Fibroblast of skin of right quadriceps (primary cell): ENCODE measurements around the gene VPS26A.

Source experiments
- DNase-seq: peaks from one replicate; pipeline ENCODE4 v3.0.0-alpha.2; 2013

Gene VPS26A

DNA sequence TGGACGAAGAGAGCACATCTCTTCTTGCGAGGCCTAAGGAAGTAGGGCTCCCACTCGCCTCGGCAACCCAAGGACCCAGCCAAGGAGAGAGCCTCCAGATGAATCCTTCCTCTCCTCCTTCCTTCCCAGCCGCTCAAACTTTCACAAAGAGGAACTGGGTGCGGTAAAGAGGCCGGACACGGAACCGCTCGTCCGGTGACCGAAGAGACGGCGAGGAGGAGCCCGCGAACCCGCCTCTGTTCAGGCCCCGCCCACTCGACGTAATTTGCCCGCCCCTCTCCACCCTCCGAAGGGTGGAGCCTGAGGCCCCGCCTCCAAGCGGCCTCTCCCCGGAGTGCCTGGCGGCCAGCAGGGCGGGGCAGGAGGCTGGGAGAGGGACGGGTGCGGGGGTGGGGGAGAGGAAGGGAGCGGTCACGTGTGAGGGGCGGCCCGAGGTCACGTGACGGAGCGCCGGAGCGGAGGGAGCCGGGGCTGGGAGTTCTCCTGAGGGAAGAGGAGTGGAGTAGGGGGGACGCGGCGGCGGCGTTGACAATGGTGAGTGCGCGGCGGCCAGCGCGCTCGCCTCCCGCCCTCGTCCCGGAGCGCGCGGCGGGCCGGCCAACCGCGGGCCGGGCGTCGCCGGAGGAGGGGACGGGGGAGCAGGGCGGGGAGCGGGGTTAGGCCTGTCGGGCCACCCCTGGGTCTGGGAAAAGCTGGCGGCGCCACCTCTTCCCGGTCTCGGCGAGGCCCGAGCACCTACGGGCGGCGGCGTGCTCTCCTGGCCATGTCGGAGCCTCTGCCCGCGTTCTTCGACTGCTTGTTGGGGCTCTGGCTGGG lies at the start of gene VPS26A:
Gene VPS26A (plus strand): TSS at position 432 of the 816 bp plus-strand sequence. CDS start 100 bp downstream, at position 532.
- peak; percentile 98 for DNase-seq

DNA sequence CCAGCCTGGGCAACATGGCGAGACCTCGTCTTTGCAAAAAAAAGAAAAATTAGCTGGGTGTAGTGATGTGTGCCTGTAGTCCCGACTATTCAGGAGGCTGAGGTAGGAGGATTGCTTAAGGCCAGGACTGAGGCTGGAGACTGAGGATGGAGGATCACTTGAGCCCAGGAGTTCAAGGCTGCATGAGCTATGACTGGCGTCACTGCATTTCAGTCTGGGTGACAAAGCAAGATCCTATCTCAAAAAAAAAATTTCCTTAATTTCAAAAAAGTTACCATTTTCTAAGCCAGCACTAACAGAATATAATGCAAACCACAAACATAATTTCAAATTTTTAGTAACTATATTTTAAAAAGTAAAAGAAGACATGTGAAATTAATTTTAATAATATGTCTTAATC lies 49.4 kb upstream of the VPS26A start:
- no peak for DNase-seq

DNA sequence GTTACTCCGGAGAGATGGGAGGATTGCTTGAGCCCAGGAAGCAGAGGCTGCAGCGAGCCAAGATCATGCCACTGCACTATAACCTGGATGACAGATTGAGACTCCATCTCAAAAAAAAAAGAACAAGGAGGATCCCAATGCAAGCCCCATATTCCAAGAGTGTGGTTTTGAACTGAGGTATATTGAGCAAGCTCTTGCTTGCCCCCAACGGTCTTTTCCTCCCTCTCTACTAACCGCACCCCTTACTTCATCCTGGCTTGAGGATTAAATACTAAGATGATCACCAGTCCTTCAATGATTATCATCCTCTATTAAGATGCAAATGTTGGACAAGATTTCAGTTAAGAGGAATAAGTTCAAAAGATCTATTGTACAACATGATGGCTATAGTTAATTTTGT lies 48.5 kb upstream of the VPS26A start:
- DNase-seq = no peak

DNA sequence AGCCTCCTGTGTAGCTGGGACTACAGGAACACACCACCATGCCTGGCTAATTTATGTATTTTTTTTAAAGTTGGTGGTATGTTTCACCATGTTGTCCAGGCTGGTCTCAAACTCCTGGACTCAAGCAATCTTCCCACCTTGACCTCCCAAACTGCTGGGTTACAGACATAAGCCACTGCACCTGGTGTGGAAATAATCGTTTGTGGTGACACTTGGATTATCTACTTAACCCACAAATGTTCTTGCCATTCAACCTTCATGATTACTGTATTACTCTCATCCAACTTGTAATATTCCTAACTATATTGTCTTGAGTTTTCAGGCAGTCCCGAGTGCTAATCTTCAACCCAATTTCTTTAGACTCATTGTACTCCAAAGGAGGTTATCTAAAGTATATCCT lies 45.7 kb upstream of the VPS26A start:
- no peak for DNase-seq

DNA sequence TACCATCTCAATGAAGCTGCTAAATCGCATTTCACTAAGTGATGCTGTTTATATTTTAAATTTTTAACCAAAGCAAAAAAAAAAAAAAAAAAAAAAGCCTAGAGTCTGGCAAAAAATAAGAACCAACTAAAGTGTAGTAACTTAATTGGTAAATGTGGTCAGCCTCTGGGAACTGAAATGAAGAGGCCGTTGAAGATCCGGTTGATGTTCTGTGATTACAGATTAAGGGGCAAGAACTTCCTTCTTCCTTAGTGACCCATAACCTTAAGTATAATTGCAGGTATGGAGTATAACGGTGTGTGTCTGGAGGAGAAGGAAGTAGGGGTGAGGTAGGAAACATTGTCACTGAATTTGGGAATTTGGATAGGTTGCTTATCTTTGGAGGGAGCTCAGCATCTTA lies 43.8 kb upstream of the VPS26A start:
- no peak for DNase-seq

DNA sequence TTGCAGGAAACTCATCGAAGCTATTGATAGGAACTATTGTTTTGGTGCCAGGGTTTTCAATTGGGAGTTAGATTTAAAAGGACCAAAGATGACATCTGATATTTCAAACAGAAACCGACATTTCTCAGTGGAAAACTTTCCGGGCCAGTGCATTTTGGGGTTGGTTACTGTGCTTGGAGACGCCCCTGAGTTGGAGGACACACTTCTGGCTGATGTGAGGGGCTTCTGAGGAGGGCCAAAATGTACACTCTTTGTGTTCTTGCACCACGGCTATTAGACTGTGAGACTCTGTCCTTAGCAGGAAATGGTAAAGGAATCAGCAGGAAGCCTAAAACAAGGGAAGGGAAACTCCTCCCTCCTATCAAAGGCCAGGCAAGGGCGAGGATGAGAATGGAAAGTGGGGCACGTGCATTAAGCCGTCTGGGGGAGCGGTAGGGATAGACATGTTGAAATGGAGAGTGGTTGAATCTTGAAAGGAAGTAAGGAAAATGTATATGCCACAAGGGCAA lies 37.9 kb upstream of the VPS26A start:
- DNase-seq = no peak

DNA sequence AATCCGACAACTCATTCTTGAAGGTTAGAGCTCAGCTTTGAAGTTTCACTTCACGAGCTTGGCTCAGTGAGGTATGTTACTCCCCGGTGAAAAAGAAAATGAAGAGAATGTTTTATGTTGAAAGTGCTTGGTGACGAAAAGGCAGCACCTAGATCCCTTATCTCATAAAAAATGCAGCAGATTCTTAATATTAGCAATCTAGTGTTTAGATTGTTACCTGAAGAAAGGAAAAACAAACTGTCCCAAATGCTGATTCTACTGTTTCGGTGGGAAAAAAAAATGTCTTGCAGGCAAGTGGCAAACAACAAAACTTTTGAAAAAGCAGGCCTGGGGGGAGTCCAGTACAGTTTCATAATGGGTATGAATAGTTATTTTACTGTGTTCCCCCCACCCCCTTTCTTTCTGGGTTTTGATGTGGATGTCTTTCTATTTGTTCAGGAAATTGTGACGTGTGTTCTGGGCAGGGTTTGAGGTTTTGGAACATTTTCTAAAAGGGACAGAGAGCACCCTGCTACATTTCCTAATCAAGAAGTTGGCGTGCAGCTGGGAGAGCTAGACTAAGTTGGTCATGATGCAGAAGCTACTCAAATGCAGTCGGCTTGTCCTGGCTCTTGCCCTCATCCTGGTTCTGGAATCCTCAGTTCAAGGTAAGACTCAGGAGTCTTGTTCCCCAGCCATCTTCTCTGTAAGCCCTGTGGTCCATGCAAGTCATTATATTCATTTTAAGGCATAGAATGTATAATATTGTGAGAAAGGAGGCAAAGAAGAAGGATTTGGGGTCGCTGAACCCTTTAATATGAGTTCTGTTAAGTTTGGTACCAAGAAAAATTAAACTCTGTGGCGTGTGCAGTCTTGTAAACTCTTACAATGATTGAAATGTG lies 36.1 kb upstream of the VPS26A start, which contains the start of gene SRGN:
Gene SRGN (plus strand): TSS at position 514 of the 881 bp plus-strand sequence. CDS start 55 bp downstream, at position 569.
- DNase-seq = peak; percentile 42

DNA sequence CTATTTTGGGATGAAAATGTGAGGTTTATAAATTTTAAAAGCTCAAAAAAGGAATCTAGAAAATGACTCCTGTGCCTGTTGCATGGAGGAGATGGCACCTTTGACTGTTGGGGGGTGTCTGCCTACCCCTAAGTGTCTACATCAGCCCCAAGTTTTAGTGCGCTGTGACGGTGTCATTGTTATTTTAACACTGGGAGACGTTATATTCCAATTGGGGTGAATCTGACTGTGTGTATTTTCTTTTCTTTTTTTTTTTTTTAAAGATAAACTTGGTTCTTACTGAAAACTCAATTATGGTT lies 35.6 kb upstream of the VPS26A start:
- DNase-seq = no peak

DNA sequence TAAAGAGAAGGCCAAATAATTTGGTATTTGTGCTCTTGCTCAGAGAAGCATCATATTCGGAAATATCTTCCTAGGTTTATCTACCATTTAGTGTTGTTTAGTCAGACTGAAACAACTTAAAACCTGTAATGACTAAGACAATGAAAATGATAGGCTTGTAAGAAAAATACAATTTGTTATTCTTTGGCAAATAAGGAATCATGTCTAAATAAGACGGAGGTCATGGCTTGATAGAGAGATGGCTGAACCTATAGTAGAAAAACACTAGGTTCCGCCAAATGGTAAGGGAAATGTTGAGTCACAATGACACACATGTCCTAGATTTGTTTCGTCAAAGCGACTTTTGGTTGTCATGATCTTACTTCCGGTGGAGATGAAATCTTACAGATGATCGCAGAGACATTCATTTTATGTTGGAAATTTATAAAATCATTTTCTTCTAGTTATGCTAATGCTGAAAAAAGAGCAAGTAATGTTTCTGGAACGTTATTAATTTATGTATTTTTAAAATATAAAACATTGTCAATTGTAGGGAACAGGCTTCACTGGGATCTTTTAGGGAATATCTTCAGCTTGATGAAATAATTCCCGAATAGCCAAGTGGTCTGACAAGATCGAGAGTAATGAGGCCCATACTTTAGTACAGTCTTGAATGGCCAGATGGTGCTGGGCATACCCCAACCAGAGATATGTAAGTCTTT lies 35.0 kb upstream of the VPS26A start:
- DNase-seq = no peak

DNA sequence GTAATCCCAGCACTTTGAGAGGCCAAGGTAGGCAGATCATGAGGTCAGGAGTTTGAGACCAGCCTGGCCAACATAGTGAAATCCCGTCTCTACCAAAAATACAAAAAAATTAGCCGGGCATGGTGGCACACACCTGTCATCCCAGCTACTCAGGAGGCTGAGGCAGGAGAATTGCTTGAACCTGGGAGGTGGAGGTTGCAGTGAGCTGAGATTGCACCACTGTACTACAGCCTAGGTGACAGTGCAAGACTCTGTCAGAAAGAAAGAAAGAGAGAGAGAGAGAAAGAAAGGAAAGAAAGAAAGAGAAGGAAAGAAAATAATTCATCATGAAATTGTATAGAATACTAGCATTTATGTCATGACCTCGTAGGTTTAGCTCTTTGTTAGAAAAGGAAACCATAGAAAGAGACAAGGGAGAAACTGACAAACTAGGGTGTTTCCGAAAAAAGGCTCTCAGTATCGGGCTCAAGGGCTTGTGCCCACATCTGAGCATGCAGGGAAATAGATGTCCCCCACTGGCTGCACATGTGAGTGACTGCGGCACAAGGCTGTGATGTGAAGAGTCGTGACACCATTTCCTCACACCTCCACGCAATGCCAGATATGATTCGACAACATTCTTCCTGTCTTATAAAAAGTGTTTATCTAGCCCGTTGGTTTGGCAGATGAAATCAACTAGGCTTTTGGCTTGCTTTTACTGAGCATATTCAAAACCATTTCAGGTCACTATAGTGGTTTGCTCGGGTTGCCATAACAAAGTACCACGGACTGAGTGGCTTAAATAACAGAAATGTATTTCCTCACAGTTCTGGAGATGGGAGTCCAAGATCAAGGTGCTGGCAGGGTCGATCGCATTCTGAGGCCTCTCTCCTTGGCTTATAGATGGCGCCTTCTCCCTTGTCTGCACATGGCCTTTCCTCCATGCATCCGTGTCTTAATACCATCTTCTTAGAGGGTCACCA lies 34.1 kb upstream of the VPS26A start:
- DNase-seq = no peak

DNA sequence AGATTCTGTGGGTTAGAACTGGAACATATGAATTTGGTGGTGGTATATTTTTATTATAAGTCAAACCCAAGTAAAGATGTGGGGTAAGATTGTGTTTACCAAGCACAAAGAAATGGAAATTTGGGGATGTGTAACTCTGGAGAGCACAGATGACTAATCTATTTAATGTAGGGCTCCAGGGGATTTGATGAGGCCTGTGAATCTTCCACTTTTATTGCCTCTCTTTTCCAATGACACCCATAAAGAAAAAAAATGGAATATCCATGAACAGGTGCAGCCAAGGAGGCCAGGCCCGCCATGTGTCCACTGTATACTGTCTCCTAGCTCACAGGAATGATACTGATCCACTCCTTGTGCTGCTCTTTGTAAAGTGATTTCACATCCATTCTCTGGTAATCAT lies 33.3 kb upstream of the VPS26A start:
- DNase-seq = no peak

DNA sequence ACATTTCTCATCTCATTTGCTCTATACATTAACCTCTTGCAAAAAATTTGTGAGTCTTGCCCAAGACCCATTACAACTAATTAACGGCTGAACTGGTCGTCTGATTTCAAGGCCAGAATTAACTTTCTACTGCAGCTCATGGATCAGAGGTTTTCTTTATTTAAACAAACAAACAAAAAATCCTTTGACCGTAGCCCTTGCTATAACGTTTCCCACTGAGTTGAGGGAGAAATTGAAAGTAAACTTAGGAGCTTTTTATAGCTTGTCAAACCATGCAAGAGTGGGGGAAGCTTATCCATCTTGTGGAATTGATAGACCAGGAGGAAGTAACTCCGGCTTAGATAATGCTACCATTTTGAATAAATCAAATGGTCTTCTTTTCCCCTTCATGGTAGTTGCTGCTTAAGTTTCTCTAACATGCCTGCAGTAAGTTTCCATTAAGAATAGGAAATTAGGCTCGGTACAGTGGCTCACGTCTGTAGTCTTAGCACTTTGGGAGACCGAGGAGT lies 32.8 kb upstream of the VPS26A start:
- DNase-seq = no peak

DNA sequence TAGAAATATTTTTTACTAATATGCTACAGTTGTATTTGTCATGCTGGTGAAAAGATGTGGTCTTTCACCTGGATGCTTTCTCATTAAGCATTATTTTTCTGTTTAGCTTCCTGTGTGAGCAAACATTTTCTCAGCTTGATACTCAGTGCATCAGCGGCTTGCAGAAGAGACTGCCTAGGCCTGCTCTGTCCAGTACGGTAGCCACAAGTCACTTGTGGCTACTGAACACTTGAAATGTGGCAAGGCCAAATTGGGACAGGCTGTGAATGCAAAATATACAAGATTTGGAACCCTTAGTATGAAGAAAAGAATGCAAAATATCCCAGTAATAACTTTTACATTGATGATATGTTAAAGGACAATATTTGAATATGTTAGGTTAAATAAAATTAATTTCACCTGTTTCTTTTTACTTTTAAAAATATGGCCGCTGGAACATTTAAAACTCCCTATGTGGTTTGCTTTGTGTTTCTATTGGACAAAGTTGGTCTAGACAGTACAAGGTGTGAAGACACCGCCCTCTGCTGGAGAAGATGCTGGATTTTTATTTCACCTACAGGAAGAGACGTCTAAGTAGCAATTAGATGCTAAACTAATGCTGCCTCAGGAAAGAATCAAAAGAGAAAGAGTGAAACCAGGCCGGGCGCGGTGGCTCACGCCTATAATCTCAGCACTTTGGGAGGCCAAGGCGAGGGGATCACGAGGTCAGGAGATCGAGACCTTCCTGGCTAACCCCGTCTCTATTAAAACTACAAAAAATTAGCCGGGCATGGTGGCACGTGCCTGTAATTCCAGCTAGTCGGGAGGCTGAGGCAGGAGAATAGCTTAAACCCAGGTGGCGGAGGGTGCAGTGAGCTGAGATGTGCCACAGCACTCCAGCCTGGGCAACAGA lies 30.8 kb upstream of the VPS26A start:
- DNase-seq = peak; percentile 78

DNA sequence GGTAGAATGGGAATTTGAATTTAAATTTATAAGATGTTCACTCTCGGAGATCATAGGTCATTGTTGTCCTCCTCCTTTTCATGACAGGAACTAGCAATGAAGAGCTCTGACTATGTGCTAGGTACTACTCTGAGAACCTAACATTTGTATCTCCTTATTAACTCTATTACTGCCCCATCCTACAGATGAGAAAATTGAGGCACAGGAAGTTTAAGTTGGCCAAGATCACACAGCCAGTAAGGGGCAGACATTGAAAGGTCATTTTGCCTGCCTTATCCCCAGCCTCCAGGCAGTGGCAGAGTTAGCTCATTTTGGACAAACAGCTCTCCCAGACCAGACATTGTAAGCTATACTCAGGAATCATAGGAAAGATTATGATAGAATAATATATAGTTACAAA lies 30.0 kb upstream of the VPS26A start:
- no peak for DNase-seq

DNA sequence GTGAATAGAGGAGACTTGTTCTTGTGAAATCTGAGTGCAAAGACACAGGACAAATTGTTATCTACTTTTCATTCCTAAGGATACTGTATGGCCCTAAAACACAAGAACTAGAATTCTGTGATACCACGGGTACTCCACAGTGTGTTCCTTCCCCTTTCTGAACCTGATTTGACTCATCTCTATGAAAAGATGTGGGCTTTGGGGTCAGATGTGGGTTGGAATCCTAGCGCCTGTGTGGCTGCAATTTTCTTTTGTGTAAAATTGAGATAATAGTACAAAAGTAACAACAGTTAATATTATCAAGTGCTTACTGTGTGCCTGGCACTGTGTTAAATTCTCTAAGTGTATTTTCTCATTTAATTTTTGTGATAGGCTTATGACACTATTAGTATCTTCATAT lies 27.9 kb upstream of the VPS26A start:
- DNase-seq = no peak

DNA sequence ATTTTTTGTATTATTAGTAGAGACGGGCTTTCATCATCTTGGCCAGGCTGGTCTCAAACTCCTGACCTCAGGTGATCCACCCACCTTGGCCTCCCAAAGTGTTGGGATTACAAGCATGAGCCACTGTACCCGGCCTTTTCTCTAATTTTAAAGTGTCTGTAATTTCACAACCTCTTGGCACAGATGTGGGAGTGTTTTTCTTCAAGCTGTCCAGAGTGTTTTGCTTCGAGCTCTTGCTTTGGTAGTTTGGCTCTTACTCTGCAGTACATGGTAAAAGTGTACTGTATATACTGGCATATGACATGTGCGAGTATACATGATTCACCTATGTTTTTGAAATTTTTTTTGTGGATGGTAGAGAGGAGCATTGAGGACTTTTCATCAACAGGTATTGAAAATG lies 26.2 kb upstream of the VPS26A start:
- no peak for DNase-seq

DNA sequence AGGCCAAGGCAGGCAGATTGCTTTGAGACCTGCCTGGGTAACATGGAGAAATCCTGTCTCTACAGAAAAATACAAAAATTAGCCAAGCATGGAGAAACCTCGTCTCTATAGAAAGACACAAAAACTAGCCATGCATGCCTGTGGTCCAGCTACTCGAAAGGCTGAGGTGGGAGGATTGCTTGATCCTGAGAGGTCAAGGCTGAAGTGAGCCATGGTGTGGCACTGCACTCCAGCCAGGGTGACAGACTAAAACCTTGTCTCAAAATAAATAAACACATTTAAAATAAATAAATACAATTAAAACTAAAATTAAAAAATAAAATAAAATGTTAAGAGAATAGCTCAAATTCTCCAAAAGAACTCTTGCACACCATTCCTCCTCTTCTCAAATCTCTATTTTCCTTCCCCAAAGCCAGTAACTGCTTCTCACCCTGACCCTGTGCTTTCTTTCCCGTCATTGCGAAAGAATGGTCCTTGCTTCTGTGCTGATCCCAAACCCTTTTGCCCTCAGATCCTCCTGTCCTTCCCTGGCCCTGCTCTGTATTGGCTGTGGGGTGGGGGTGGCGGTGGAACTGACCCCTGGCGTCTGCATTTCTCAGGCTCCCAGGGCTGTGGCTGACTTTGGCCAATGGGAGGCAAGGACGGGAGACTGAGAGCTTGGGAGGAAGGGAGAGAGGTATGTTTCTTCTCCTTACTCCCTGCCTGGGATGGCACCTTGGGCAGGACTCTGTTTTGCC lies 23.7 kb upstream of the VPS26A start:
- DNase-seq = no peak

DNA sequence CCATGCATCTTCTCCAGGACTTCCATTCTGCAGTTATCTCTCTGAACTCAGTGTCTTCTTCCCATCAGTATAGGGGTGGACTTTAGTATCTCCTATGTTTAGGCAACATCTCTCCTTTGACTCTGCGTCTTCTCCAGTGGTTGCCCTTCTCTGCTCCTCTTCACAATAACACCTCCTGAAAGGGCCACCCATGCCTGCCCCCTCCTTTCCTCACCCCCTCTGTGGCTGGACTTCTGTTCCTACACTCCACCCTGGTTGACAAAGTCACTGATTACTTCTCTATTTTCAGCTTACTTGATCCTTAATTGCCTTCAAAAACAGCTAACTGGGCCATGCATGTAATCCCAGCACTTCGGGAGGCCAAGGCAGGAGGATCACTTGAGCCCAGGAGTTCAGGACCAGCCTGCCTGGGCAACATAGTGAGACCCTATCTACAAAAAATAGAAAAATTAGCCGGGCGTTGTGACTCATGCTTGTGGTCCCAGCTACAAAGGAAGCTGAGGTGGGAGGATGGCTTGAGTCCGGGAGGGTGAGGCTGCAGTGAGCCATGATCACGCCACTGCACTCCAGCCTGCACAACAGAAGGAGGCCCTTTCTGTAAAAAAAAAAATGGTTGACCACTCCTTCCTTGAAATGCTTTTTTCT lies 22.4 kb upstream of the VPS26A start:
- no peak for DNase-seq

DNA sequence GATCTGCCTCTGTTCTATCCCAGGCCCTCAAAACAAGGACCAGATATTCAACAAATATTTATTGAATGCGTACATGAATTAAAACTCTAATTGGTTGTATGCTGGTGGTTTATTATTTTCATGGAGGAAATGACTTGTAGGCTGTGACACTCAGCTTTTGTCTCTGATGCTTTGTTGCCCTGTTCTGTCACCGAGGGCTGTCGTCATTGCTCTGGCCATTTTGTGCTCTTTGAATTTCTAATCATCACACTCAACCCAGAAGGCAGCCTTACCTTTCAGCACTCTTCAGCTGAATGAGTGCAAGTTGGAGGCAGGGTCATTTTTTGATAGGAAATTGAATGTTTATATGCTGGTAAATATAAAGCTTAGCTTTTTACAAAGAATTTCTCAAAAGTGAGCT lies 21.5 kb upstream of the VPS26A start:
- no peak for DNase-seq

DNA sequence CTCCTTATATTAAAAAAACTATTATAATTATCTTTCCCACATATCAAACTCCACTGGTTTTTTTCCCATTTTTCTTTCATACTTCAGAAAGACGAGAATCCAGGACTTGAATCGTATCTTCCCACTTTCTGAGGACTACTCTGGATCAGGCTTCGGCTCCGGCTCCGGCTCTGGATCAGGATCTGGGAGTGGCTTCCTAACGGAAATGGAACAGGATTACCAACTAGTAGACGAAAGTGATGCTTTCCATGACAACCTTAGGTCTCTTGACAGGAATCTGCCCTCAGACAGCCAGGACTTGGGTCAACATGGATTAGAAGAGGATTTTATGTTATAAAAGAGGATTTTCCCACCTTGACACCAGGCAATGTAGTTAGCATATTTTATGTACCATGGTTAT lies 20.2 kb upstream of the VPS26A start:
- DNase-seq = no peak
